ENCODE results near the gene SYT1.

The SYT1 gene

DNA sequence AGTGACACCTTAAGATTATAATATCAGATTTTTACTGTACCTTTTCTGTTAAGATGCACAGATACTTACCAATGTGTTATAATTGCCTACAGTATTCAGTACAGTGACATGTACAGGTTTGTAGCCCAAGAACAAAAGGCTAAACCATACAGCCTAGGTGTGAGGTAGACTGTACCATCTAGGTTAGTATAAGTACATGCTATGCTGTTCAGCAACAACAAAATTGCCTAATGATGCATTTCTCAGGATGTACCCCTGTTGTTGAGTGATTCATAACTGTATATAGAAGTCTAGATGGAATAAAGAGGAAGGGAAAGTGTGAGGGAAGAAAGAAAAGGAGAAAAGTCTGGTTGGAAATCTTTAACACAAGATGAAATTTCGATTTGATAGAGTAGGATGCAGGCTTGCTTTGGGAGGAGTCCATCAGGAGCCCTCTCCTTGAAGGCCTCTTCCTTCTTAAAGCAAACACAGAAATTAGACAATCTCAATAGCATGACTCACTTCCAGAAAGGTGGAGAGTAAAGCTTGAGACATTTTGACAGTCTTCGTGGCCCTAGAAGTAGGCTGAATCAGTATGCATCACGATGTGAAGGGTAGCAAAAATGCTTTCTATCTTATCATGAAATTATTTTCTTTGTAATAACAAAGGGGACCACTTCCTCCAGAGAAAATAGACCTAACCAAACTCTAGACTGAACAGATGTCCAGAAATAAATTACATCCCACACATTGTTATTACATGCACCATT is 191.5 kb downstream of the SYT1 start:
- DNase-seq (ENCODE audit: low read depth in 1 of 2, low spot score in 1 of 2), result no peak

DNA sequence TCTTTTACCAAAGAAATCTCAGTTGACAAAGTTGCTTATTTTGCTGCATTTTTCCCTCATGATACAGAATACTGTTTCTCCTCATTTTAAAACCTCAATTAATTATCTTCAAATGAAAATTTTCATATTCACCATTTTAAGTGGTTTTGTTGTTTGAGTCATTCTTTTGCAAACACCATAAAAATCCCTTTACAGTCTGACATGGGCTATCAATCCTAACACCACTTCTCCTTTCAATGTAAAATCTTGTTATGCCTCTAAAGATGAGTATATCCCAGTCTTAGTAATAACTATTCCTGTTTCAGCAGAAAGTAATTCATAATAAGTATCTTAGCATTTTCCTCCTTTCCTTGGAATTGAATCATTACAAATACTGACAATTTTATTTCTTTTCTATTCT is 192.2 kb downstream of the SYT1 start:
- no peak for DNase-seq (ENCODE audit: low read depth in 1 of 2, low spot score in 1 of 2)

DNA sequence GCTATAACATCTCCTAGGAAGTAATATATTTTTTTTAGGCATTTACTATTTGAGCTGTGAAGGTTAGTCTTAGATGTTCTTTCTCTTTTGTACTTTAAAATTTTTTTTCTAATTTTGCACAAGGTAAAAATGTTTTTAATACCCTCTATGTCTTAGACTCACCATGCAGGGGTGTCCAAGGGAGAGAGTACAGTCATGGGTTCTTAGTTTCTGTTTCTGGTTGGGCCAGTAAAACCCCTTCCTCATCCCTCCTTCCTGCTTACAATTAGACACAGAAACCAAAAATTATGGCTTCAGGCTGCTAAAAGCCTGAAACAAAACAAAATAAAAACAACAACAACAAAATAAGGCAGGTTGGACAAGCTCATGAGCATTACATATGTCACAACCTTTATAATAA is 193.0 kb downstream of the SYT1 start:
- no peak for DNase-seq (ENCODE audit: low read depth in 1 of 2, low spot score in 1 of 2)

DNA sequence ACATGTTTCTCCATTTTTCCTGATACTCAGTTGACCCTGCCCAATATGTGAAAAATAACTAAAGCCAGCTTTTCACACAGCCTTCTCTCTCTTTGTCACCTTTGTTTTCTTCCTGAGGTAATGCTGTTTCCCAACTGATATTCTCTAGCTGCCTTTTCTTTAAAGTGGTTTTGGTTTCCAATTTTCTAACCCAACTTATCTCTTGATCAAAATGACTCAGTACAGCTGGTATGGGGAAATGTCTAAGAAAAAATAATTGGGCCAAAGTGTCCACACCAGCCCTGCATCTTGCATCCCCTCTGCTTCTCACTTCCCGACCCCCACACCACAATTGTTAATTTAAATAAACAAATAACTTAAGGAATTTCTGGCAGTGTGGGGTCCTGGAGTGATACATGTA is 193.8 kb downstream of the SYT1 start:
- DNase-seq (ENCODE audit: low read depth in 1 of 2, low spot score in 1 of 2), result no peak

DNA sequence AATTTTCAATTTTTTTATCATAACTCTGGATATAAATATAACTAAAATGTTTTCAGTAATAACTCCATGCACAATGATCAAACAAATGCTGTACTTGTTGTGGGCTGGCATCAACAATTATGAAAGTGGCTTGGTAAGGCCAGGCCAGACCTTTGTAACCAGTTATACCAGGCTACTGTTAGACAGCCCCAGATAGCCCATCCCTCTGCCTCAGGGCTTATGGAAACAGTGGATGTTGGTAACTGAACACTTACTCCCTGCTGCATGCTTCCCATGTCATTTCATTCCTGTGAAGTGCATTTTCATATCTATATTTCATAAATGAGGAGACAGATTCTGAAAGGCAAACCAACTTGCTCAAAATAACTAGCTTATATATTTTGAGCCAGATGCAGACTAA is 195.0 kb downstream of the SYT1 start:
- no peak for DNase-seq (ENCODE audit: low read depth in 1 of 2, low spot score in 1 of 2)

- DNase-seq (ENCODE audit: low read depth in 1 of 2, low spot score in 1 of 2), result no peak
These were observed 198.7 kb downstream of the SYT1 start for GRCh38 chr12:79063258-79063657.

DNA sequence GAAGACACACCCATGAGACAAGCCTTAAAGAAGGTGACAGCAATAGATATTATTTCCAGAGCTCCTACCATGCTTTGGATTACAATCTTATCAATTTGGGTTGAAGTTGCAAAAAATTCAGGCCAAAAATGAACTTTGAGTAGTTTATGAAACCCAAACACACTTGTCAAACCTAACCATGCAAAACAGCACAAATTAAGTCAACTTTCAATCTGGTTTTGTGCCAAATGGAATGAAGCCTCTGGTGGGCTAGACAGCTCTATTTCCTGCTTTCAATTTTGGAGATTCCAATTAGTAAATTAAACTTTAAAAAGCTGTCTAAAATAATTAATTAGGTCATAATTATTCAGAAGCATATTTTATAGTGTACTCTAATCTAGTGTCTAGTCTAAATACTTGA is 203.4 kb downstream of the SYT1 start:
- no peak for DNase-seq (ENCODE audit: low read depth in 1 of 2, low spot score in 1 of 2)

DNA sequence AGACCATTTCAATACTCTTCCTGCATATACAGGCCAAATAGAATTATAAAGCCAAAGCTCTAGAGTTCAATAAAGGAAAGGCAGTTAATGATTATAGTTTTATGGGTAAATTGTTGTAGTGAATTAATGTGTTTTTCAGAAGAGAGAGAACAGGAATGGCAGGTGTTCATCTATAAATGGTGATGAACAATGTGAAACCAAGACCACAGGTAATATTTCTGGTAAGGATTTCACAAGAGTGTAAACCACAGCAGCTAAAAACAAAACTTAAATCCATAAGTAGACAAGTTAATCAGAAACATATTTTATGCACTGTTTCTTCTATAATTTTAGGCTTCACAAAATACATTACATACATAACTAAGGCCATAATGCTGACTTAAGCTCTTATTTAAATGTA is 204.4 kb downstream of the SYT1 start:
- no peak for DNase-seq (ENCODE audit: low read depth in 1 of 2, low spot score in 1 of 2)

DNA sequence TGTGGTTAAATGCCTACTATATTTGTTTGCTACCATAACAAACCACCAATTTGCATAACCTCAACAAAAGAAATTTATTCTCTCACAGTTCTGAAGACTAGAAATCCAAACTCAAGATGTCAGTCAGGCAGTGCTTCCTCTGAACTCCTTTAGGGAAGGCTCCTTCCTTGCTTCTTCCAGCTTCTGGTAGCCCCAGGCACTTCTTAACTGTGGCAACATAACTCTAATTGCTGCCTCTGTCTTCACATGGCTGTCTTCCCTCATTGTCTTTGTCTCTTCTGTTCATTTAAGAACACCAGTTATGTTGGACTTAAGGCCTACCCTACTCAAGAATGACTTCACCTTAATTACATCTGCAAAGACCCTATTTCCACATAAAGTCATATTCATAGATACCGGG is 206.9 kb downstream of the SYT1 start:
- no peak for DNase-seq (ENCODE audit: low read depth in 1 of 2, low spot score in 1 of 2)

- no peak for DNase-seq (ENCODE audit: low read depth in 1 of 2, low spot score in 1 of 2)
These were observed 208.9 kb downstream of the SYT1 start for GRCh38 chr12:79073506-79073905.

DNA sequence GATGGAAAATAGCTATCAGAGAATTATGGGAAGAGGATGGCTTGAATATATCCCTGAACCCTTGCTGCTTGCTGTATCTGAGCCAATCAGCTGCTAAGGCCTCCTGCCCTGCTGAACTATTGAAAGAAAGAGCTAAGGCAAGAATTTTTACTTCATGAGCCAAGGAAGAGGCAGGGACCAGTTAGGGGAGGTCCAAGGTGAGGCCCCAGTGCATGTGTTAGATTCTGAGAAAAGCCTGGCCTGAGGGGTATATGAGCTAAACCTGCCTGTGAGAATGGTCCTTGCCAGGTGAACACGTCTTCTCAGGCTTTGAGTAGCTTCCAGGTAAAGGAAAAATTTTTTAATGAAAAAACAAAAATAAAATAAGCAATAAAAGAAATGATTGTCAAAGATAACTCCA is 218.0 kb downstream of the SYT1 start:
- no peak for DNase-seq (ENCODE audit: low read depth in 1 of 2, low spot score in 1 of 2)

- DNase-seq (ENCODE audit: low read depth in 1 of 2, low spot score in 1 of 2), result no peak
These were observed 218.6 kb downstream of the SYT1 start for GRCh38 chr12:79083181-79083580.

DNA sequence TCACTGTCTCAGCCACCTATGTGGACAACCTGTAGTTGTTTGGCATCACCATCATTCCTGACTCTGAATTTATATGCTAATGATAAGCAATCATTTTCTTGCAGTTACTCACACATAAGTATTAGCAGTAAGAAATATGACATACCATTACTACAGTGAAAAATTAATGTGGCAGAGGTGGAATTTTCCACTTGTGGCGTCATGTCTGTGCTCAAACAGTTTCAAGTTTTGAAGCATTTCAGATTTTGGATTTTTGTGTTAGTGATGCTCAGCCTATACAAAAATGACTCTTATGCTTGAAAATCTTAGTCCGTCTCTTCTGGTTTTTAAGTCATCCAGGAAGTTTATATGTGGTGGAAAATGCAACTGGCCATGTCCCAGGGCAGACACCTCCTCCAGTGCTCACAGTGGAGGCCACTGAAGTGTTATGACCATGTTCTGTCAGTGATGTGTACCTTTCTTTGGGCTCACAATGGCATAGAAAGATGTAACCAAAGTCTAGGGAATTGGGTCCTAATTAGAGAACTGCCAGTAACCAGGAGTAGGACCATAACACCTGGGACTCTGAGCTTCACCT is 220.6 kb downstream of the SYT1 start:
- no peak for DNase-seq (ENCODE audit: low read depth in 1 of 2, low spot score in 1 of 2)

GRCh38 chr12:79086541-79087296 is 222.1 kb downstream of the SYT1 start:
- no peak for DNase-seq (ENCODE audit: low read depth in 1 of 2, low spot score in 1 of 2)

GRCh38 chr12:79098530-79098929 is 234.0 kb downstream of the SYT1 start:
- DNase-seq (ENCODE audit: low read depth in 1 of 2, low spot score in 1 of 2), result no peak

DNA sequence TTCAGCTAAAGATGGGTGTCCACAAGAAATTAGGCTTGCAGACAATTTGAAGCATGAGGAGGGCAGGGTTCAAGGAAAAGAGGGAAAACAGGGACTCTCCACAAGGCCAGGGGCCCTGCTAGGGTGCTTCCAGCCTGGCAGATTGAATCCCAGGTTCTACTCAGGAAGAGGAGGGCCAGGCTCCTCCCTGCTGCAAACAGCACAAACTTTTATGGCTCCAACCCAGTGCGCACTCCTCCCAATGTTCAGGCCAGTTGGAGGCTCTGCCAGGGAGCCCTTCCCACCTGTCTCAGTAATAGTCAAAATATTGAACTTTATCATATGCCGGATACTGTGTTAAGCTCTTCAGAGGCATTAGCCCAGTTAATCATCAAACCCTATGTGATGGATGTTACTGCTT is 244.4 kb downstream of the SYT1 start:
- DNase-seq (ENCODE audit: low read depth in 1 of 2, low spot score in 1 of 2), result no peak

DNA sequence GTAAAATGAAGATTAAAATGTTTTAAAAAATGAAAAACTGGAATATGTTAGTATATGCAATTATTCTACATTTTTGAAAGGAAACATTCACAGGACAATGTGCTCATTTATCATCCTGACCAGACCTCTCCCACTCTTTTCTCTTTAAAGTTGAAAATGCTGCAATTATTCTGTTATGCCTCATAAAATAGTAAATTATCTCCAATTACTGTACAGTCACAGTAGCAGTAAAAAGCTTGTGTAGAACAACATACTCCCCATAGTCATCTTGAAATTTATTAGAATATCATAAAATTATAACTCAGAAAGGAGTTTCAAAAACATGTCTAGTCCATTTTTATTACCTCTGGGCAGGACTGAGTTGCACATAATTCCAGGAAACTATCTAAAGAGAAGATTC is 250.3 kb downstream of the SYT1 start:
- DNase-seq (ENCODE audit: low read depth in 1 of 2, low spot score in 1 of 2), result no peak

DNA sequence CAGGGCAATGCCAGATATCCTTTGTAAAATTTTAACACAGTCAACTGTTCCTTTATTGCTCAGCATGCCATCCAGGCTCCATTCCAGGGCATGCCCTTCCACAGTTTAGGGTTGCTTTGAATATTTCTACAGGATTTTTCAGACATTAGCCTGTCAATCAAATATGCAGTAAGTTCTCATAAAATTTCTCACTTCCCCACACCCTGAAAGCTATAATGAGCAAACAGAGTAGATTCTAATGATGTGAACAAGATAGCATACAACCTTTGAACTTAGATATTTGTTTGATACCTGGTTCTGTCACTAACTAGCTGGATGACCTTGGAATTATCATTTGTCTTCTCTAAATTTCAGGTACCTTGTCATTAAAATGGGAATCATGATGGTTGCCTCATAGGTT is 251.2 kb downstream of the SYT1 start:
- no peak for DNase-seq (ENCODE audit: low read depth in 1 of 2, low spot score in 1 of 2)

DNA sequence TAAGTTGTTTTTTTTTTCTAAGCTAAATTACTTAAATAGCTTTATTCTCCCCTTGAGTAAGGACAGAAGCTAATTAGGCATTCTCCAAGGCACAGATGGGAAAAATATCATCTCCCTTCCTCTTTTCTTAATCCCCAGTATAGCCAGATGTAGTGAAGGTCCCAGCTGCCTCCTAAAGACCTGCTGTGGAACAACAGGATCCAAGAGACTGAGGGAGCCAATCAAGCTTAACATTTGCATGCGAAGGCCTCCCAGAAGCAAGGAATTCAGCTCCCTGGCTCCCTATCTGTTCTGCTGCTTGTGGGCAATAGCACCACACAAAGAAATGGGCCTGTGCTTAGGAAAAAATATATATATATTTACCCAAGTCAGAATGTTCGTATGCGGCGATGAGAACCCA is 255.2 kb downstream of the SYT1 start:
- DNase-seq (ENCODE audit: low read depth in 1 of 2, low spot score in 1 of 2), result no peak

- no peak for DNase-seq (ENCODE audit: low read depth in 1 of 2, low spot score in 1 of 2)
These were observed 256.9 kb downstream of the SYT1 start for GRCh38 chr12:79121486-79121885.

DNA sequence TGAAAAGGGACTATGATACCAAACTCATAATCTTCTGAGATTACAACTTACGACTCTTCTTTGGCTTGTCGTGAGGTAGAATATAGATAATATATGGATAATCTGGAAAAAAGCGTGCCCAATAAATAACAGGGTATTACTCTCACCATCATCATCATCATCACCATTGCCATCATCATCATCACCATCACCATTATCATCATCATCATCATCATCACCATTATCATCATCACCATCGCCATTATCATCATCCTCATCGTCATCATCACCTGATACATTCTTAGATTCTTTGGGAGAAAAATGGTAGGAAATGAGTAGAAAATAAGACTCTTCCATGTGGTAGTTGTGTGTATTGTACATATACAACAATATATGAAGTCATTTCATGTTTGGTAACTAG is 259.8 kb downstream of the SYT1 start:
- DNase-seq (ENCODE audit: low read depth in 1 of 2, low spot score in 1 of 2), result no peak

GRCh38 chr12:79125358-79125757 is 260.8 kb downstream of the SYT1 start:
- DNase-seq (ENCODE audit: low read depth in 1 of 2, low spot score in 1 of 2), result no peak

Data from activated T-helper 1 cell treated with anti-CD3 and anti-CD28 coated beads, Interleukin-2, amount 50 U/mL, for 16 hours (primary cell).